HepG2 (cell line): Measurements from ENCODE around the gene COG5. TPM values are rescaled to one million over a fixed set of nuclear protein-coding genes. Genes with fewer than 3 reads are reported as not detected.

Source experiments
- ASH2L ChIP-seq: fragments of 300-600, 200-600 bp; sonication (generic); IDR thresholded peaks from 2 replicates; pipeline ENCODE4 v1.7.0; 2017; ENCODE audit warnings: low read depth, mild to moderate bottlenecking, moderate library complexity, mixed read lengths, low read length; ENCODE audit not compliant: insufficient read length
- CAMTA2 ChIP-seq: sonication (generic); formaldehyde crosslinking; IDR thresholded peaks from 2 replicates; pipeline ENCODE4 v1.4.0; 2020; ENCODE audit warnings: mild to moderate bottlenecking, missing genetic modification reagents, borderline replicate concordance
- ERF ChIP-seq: IDR thresholded peaks from 2 replicates; pipeline ENCODE4 v1.6.1; 2018; ENCODE audit warnings: missing biosample characterization, missing genetic modification reagents
- MAFG ChIP-seq: sonication (generic); formaldehyde crosslinking; IDR thresholded peaks from 2 replicates; pipeline ENCODE4 v1.5.1; 2020; ENCODE audit warnings: mild to moderate bottlenecking, missing genetic modification reagents
- MBNL3 ChIP-seq: fragments of 250-450 bp; sonication (Bioruptor Pico); conservative IDR thresholded peaks from 2 replicates; pipeline ENCODE4 v1.8.0; 2022; ENCODE audit warnings: mild to moderate bottlenecking, inconsistent platforms
- POLR2AphosphoS5 ChIP-seq: IDR thresholded peaks from 2 replicates; pipeline ENCODE4 v1.6.1; 2012; ENCODE audit warnings: low read depth, low read length
- RAD21 ChIP-seq: fragments of 450-650 bp; formaldehyde crosslinking; IDR thresholded peaks from 2 replicates; pipeline ENCODE4 v1.5.0; 2020; ENCODE audit warnings: mild to moderate bottlenecking
- RARA ChIP-seq: IDR thresholded peaks from 2 replicates; pipeline ENCODE4 v1.6.1; 2016; ENCODE audit warnings: missing genetic modification reagents, missing compliant biosample characterization
- SIN3B ChIP-seq: fragments of 150-350 bp; IDR thresholded peaks from 2 replicates; pipeline ENCODE4 v1.6.1; 2014; ENCODE audit warnings: low read length
- SNAPC2 ChIP-seq: sonication (generic); formaldehyde crosslinking; IDR thresholded peaks from 2 replicates; pipeline ENCODE4 v1.8.1; 2022; ENCODE audit warnings: mild to moderate bottlenecking, missing genetic modification reagents
- SP1 ChIP-seq, 2 experiments: fragments of 450-650 bp in 1 of 2; sonication (generic) in 1 of 2; formaldehyde crosslinking in 1 of 2; IDR thresholded peaks; 2 replicates each; pipeline versions ENCODE4 v1.4.0 to v1.6.1; 2016 to 2020; ENCODE audit warnings: missing genetic modification reagents in 1 of 2
- TBL1XR1 ChIP-seq: fragments of 150-350 bp; IDR thresholded peaks from 2 replicates; pipeline ENCODE4 v1.6.1; 2014; ENCODE audit warnings: borderline replicate concordance, low read length; ENCODE audit not compliant: partially characterized antibody
- WIZ ChIP-seq: sonication (generic); formaldehyde crosslinking; IDR thresholded peaks from 2 replicates; pipeline ENCODE4 v1.5.1; 2020; ENCODE audit warnings: mild to moderate bottlenecking, missing genetic modification reagents
- ZFP62 ChIP-seq: sonication (generic); formaldehyde crosslinking; IDR thresholded peaks from 2 replicates; pipeline ENCODE4 v1.4.0; 2020; ENCODE audit warnings: missing genetic modification reagents
- ZNF232 ChIP-seq: sonication (generic); formaldehyde crosslinking; IDR thresholded peaks from 2 replicates; pipeline ENCODE4 v1.4.0; 2020; ENCODE audit warnings: missing genetic modification reagents, borderline replicate concordance
- ZNF501 ChIP-seq: sonication (generic); formaldehyde crosslinking; IDR thresholded peaks from 2 replicates; pipeline ENCODE4 v1.5.1; 2020; ENCODE audit warnings: mild to moderate bottlenecking, moderate library complexity, missing genetic modification reagents
- polyA plus RNA-seq, 8 experiments: library from polyadenylated mRNA; depleted of rRNA in 3 of 8; stranded (reverse) in 7 of 8; unstranded in 1 of 8; fragments of >200 nt; fragmentation: Illumina TruSeq in 4 of 8; extraction: Trizol in 4 of 8; gene quantifications; 2 replicates each; pipeline versions ENCODE4 v1.2.1 to v1.2.3, GENCODE V29; 2011 to 2016; ENCODE audit warnings: low read depth in 4 of 8, missing spikeins in 1 of 8, mixed read lengths in 1 of 8; ENCODE audit not compliant: insufficient read depth in 1 of 8
- total RNA-seq, 5 experiments: library from RNA; depleted of rRNA; stranded (reverse); fragments of >200 nt; fragmentation: Illumina TruSeq; extraction: Trizol; gene quantifications; 2 replicates each; pipeline ENCODE4 v1.2.3, GENCODE V29; 2016; ENCODE audit warnings: low read depth in 1 of 5
- TF ChIP-seq, protein P1 (sequence below): sonication (generic); formaldehyde crosslinking; IDR thresholded peaks from 2 replicates; pipeline ENCODE4 v1.5.0; 2020; ENCODE audit warnings: mild to moderate bottlenecking, missing genetic modification reagents
- TF ChIP-seq, protein P2 (sequence below): sonication (generic); formaldehyde crosslinking; IDR thresholded peaks from 2 replicates; pipeline ENCODE4 v1.4.0; 2020; ENCODE audit warnings: missing genetic modification reagents, borderline replicate concordance
- TF ChIP-seq, protein P3 (sequence below): sonication (generic); formaldehyde crosslinking; IDR thresholded peaks from 2 replicates; pipeline ENCODE4 v1.9.0; 2021; ENCODE audit warnings: missing genetic modification reagents, borderline replicate concordance
- TF ChIP-seq, protein P4 (sequence below): sonication (generic); formaldehyde crosslinking; IDR thresholded peaks from 2 replicates; pipeline ENCODE4 v1.5.0; 2020; ENCODE audit warnings: missing genetic modification reagents

The COG5 gene
- total and polyA plus RNA-seq, 2 of the 13 experiments (the other 11 are each of a cell fraction or from before 2014, with no cell fraction given) = 20.4 to 31.3 TPM

DNA sequence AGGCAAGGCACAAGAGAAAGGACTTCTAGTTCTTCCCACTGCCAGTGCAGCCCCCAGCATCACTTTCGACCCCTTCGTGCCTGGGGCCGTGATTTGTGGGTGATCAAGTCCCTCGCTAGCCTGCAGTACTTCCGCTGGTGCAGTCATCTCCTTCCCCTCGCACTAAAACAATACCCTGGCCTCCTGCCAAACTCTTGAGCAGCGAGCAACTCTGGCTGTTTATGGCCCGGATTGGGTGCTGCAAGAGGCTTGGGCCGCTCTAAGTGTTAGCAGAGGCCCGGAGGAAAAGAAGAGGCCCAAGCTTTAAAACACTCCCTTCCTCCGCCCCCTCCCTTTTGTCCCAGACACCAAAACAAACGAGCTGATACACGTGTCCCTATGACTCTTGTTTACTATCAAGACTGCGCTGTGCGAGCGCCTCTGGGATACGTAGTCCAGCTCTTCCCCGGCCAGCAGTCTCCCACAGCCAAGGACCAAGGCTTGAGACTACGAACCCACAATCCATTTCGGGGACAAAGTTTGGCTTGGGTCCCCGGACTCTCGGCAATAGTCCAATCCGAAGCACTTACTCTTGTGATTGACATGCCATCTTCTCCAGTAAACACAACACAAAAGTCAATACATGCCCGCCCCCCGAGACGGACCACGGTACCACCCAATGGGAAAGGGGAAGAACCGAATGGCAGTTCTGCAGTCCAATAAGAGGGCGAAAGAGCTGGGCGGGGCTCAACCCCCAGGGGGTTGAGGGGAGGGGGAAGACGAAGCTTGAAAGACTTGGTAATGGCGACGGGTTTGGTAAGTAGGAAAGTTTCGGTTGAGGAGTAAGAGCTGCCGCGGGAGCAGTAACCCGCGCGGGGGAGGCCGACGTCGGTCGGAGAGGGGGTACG, 395.2 kb downstream of the COG5 start, which contains the start of gene HBP1 (continued):
- TF ChIP-seq MBNL3 (CRISPR knock-in tag) (no peak), MAFG (no peak), ZFP62 (no peak), RARA (CRISPR knock-in tag) (no peak), ERF (CRISPR knock-in tag) (no peak; the same call in 1 of the 2 replicates), ZNF501 (CRISPR knock-in tag) (peak; percentile 56), SIN3B (peak; percentile 16; the same call in 1 of the 2 replicates), ZNF232 (CRISPR knock-in tag) (no peak; the same call in 1 of the 2 replicates), CAMTA2 (CRISPR knock-in tag) (no peak), RAD21 (peak; percentile 38; the same call in 1 of the 2 replicates), SP1 (IDR thresholded peaks at IDR 0.05) (0 out of 2 replicates have a peak, but pooled peaks have one; percentile 55), SP1 (CRISPR knock-in tag; IDR thresholded peaks at IDR 0.05) (peak; percentile 73), WIZ (CRISPR knock-in tag) (no peak), SNAPC2 (CRISPR knock-in tag) (0 out of 2 replicates have a peak, but pooled peaks have one; percentile 32), ASH2L (peak; percentile 41), TBL1XR1 (peak; percentile 34), POLR2AphosphoS5 (peak; percentile 64; the same call in 1 of the 2 replicates)
- TF ChIP-seq, protein P1, sequence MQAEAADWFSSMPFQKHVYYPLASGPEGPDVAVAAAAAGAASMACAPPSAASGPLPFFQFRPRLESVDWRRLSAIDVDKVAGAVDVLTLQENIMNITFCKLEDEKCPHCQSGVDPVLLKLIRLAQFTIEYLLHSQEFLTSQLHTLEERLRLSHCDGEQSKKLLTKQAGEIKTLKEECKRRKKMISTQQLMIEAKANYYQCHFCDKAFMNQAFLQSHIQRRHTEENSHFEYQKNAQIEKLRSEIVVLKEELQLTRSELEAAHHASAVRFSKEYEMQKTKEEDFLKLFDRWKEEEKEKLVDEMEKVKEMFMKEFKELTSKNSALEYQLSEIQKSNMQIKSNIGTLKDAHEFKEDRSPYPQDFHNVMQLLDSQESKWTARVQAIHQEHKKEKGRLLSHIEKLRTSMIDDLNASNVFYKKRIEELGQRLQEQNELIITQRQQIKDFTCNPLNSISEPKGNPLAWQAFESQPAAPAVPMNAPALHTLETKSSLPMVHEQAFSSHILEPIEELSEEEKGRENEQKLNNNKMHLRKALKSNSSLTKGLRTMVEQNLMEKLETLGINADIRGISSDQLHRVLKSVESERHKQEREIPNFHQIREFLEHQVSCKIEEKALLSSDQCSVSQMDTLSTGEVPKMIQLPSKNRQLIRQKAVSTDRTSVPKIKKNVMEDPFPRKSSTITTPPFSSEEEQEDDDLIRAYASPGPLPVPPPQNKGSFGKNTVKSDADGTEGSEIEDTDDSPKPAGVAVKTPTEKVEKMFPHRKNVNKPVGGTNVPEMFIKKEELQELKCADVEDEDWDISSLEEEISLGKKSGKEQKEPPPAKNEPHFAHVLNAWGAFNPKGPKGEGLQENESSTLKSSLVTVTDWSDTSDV (CRISPR knock-in tag) = no peak
- TF ChIP-seq, protein P2, sequence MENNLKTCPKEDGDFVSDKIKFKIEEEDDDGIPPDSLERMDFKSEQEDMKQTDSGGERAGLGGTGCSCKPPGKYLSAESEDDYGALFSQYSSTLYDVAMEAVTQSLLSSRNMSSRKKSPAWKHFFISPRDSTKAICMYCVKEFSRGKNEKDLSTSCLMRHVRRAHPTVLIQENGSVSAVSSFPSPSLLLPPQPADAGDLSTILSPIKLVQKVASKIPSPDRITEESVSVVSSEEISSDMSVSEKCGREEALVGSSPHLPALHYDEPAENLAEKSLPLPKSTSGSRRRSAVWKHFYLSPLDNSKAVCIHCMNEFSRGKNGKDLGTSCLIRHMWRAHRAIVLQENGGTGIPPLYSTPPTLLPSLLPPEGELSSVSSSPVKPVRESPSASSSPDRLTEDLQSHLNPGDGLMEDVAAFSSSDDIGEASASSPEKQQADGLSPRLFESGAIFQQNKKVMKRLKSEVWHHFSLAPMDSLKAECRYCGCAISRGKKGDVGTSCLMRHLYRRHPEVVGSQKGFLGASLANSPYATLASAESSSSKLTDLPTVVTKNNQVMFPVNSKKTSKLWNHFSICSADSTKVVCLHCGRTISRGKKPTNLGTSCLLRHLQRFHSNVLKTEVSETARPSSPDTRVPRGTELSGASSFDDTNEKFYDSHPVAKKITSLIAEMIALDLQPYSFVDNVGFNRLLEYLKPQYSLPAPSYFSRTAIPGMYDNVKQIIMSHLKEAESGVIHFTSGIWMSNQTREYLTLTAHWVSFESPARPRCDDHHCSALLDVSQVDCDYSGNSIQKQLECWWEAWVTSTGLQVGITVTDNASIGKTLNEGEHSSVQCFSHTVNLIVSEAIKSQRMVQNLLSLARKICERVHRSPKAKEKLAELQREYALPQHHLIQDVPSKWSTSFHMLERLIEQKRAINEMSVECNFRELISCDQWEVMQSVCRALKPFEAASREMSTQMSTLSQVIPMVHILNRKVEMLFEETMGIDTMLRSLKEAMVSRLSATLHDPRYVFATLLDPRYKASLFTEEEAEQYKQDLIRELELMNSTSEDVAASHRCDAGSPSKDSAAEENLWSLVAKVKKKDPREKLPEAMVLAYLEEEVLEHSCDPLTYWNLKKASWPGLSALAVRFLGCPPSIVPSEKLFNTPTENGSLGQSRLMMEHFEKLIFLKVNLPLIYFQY = no peak
- TF ChIP-seq, protein P3, sequence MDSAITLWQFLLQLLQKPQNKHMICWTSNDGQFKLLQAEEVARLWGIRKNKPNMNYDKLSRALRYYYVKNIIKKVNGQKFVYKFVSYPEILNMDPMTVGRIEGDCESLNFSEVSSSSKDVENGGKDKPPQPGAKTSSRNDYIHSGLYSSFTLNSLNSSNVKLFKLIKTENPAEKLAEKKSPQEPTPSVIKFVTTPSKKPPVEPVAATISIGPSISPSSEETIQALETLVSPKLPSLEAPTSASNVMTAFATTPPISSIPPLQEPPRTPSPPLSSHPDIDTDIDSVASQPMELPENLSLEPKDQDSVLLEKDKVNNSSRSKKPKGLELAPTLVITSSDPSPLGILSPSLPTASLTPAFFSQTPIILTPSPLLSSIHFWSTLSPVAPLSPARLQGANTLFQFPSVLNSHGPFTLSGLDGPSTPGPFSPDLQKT = no peak
- TF ChIP-seq, protein P4, sequence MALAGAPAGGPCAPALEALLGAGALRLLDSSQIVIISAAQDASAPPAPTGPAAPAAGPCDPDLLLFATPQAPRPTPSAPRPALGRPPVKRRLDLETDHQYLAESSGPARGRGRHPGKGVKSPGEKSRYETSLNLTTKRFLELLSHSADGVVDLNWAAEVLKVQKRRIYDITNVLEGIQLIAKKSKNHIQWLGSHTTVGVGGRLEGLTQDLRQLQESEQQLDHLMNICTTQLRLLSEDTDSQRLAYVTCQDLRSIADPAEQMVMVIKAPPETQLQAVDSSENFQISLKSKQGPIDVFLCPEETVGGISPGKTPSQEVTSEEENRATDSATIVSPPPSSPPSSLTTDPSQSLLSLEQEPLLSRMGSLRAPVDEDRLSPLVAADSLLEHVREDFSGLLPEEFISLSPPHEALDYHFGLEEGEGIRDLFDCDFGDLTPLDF (CRISPR knock-in tag) = no peak
